RCC 7860 (cell line): Measurements from ENCODE around the gene ZNF609.

Experiments
- DNase-seq: peaks from one replicate; pipeline ENCODE4 v3.0.0-alpha.2; 2015; ENCODE audit warnings: low spot score
- FAIRE-seq: peaks from 2 replicates; lab custom pipeline; 2012; peaks lifted over from hg19 to GRCh38; lab: Jason Lieb, UNC

The ZNF609 gene

GRCh38 chr15:64460206-64460723 is at the start of gene ZNF609:
ZNF609 (plus strand) TSS chr15:64460578; CDS start chr15:64499420, 38,842 bp downstream.
- DNase-seq: peak; percentile 83
- no peak for FAIRE-seq

- no peak for DNase-seq
- FAIRE-seq: no peak
Measured at GRCh38 chr15:64412216-64412615, 48.2 kb upstream of the ZNF609 start.

GRCh38 chr15:64422697-64423096 is 37.7 kb upstream of the ZNF609 start:
- DNase-seq (no peak), FAIRE-seq (no peak)

GRCh38 chr15:64423970-64424369 is 36.4 kb upstream of the ZNF609 start:
- DNase-seq (no peak), FAIRE-seq (no peak)

GRCh38 chr15:64425221-64425620 is 35.2 kb upstream of the ZNF609 start:
- no peak for FAIRE-seq
- DNase-seq: no peak

GRCh38 chr15:64426845-64427465 is 33.4 kb upstream of the ZNF609 start:
- FAIRE-seq: no peak
- DNase-seq: peak; percentile 21

- no peak for FAIRE-seq
- no peak for DNase-seq
Measured at GRCh38 chr15:64429448-64429847, 30.9 kb upstream of the ZNF609 start.

GRCh38 chr15:64430000-64430735 is 30.2 kb upstream of the ZNF609 start:
- DNase-seq: no peak
- no peak for FAIRE-seq

- no peak for DNase-seq
- FAIRE-seq: no peak
Measured at GRCh38 chr15:64437982-64438381, 22.4 kb upstream of the ZNF609 start.

- FAIRE-seq (no peak), DNase-seq (no peak)
Measured at GRCh38 chr15:64438653-64439447, 21.5 kb upstream of the ZNF609 start.

GRCh38 chr15:64441852-64442251 is 18.5 kb upstream of the ZNF609 start:
- FAIRE-seq: no peak
- DNase-seq: no peak

GRCh38 chr15:64443016-64443415 is 17.4 kb upstream of the ZNF609 start:
- FAIRE-seq (no peak), DNase-seq (no peak)

- DNase-seq (peak; percentile 74), FAIRE-seq (peak; percentile 88)
Measured at GRCh38 chr15:64443747-64444621, 16.4 kb upstream of the ZNF609 start.

GRCh38 chr15:64444836-64445235 is 15.5 kb upstream of the ZNF609 start:
- FAIRE-seq: no peak
- DNase-seq: no peak

- FAIRE-seq (no peak), DNase-seq (no peak)
Measured at GRCh38 chr15:64447536-64448315, 12.7 kb upstream of the ZNF609 start.

- no peak for FAIRE-seq
- no peak for DNase-seq
Measured at GRCh38 chr15:64452988-64453688, 7.2 kb upstream of the ZNF609 start.

- no peak for DNase-seq
- FAIRE-seq: no peak
Measured at GRCh38 chr15:64453689-64454037, 6.7 kb upstream of the ZNF609 start.

GRCh38 chr15:64454282-64454681 is 6.1 kb upstream of the ZNF609 start:
- FAIRE-seq: no peak
- no peak for DNase-seq

- no peak for DNase-seq
- no peak for FAIRE-seq
Measured at GRCh38 chr15:64455961-64456371, 4.4 kb upstream of the ZNF609 start.
